Motor neuron (in vitro differentiated cells): Measurements from ENCODE around the gene RNU4-1. TPM values are rescaled to one million over a fixed set of nuclear protein-coding genes. Genes with fewer than 3 reads are reported as not detected.
"Not testable (repeated sequence)": the region's sequence is repeated elsewhere in the genome, so short reads cannot be mapped to it uniquely, and the experiment has no call there.

Experiments
- ATAC-seq, 8 experiments: fragments of 200-7000 bp; cut with Tn5 transposase; replicated peaks in 6 of 8; 2 replicates each; pipeline ENCODE4 v1.8.0; 2021; ENCODE audit warnings: mild to moderate bottlenecking in 8 of 8, moderate library complexity in 8 of 8
- H3K27ac ChIP-seq, 2 donors: fragments of 250-450 bp; sonication (Bioruptor Pico); 2 replicates each; pipeline ENCODE4 v1.9.0; 2021; ENCODE audit warnings: antibody characterized with exemption in 2 of 2, mild to moderate bottlenecking in 2 of 2, moderate library complexity in 1 of 2
- H3K4me1 ChIP-seq, 2 donors: fragments of 250-450 bp; sonication (Bioruptor Pico); replicated peaks in 1 of 2; 2 replicates each; pipeline ENCODE4 v1.6.1; 2021; ENCODE audit warnings: antibody characterized with exemption in 2 of 2, mild to moderate bottlenecking in 2 of 2, moderate library complexity in 1 of 2
- H3K4me3 ChIP-seq, 5 donors: fragments of 250-450 bp; sonication (Bioruptor Pico); 2 replicates each; pipeline ENCODE4 v1.9.0; 2021; ENCODE audit warnings: antibody characterized with exemption in 5 of 5, mild to moderate bottlenecking in 5 of 5, moderate library complexity in 4 of 5
- WGBS, 10 experiments: fragments of 450-650 bp; shearing (Covaris generic); methylation state at CpG; one replicate each; pipeline ENCODE4 v1.0.0; 2022; 5-methylcytosine and 5-hydroxymethylcytosine counted together
- in situ Hi-C, 9 experiments: fragments of 400-800 bp; cut with MboI; loops; one replicate each; pipeline ENCODE4 v1.15.0; 2021; ENCODE audit warnings: low sequenced_read_pairs in 9 of 9, low pct_unique_long_range_greater_than_20kb in 2 of 9; ENCODE audit not compliant: unreplicated experiment in 9 of 9
- total RNA-seq, 8 experiments: library from RNA; unstranded; fragments of 300-600 nt; gene quantifications; 2 replicates each; pipeline versions ENCODE4 v1.2.3 to v1.2.4, GENCODE V29; 2022

The RNU4-1 gene
- total RNA-seq, 8 experiments from 2014 or later = 7,837 to 22,494 (median 10,178) TPM

GRCh38 chr12:120249875-120250795, 42.9 kb downstream of the RNU4-1 start:
- peak in 4 of 8 experiments; percentile 15 to 47 (median 30) for ATAC-seq
- WGBS, 10 experiments = 72 to 100% (median 87%) methylated on average over 1 to 5 of the region's 8 CpGs; no CpG with 5 or more reads in 1 of the 10 experiments
- Histone ChIP-seq H3K27ac (no peak overlapping the region), H3K4me3 (no peak overlapping the region), H3K4me1 (peaks cover 4 to 13% of the 10 kb centered on the region in 2 donors)
- in situ Hi-C loops = no loop called here

- H3K27ac ChIP-seq = no peak overlapping the region
- 17 to 100% (median 85%) methylated on average over 1 to 3 of the region's 4 CpGs; no CpG with 5 or more reads in 2 of the 10 experiments for WGBS, 10 experiments
- no peak overlapping the region for H3K4me3 ChIP-seq
- in situ Hi-C loops = no loop called here
- no peak for ATAC-seq
- H3K4me1 ChIP-seq = peaks cover 9 to 18% of the 10 kb centered on the region in 2 donors
Observed at GRCh38 chr12:120249266-120249874, 43.7 kb downstream of the RNU4-1 start.

- peak in 2 of 8 experiments; percentile 25 to 53 for ATAC-seq
- WGBS, 10 experiments = 0 to 100% (median 84%) methylated on average over 2 to 6 of the region's 6 CpGs; no CpG with 5 or more reads in 2 of the 10 experiments
- in situ Hi-C loops = no loop called here
- Histone ChIP-seq H3K4me1 (peaks cover 16 to 21% of the 10 kb centered on the region in 2 donors), H3K27ac (no peak overlapping the region), H3K4me3 (no peak overlapping the region)
Observed at GRCh38 chr12:120247621-120248030, 45.4 kb downstream of the RNU4-1 start.

- H3K27ac ChIP-seq = no peak overlapping the region
- WGBS, 10 experiments = 20 to 100% (median 80%) methylated on average over 1 to 2 of the region's 3 CpGs; no CpG with 5 or more reads in 5 of the 10 experiments
- H3K4me3 ChIP-seq = no peak overlapping the region
- H3K4me1 ChIP-seq = peaks cover 20 to 26% of the 10 kb centered on the region in 2 donors
- in situ Hi-C loops = no loop called here
- no peak for ATAC-seq
Observed at GRCh38 chr12:120247183-120247582, 45.9 kb downstream of the RNU4-1 start.

GRCh38 chr12:120246705-120247104, 46.3 kb downstream of the RNU4-1 start:
- in situ Hi-C loops, H3K27ac ChIP-seq, H3K4me3 ChIP-seq, ATAC-seq: not testable (repeated sequence)
- H3K4me1 ChIP-seq = peaks cover 23 to 31% of the 10 kb centered on the region in 2 donors
- WGBS, 10 experiments = 38 to 100% (median 80%) methylated on average over 2 to 5 of the region's 5 CpGs

Other genes with a start within 250 kb of the RNU4-1 start
- gene RAB35, start 176.5 kb downstream of the RNU4-1 start, total RNA-seq = 10 to 100 TPM; 21.8 to 33.2 (median 25.7) TPM
- gene GCN1, start 98.5 kb downstream of the RNU4-1 start, total RNA-seq = 100 to 1,000 TPM in 2 of 8 experiments, 10 to 100 TPM in 6; 31.8 to 153 (median 47.1) TPM
- 1,000 to 10,000 TPM; 1,784 to 3,646 (median 2,895) TPM for gene RPLP0, start 92.1 kb downstream of the RNU4-1 start, total RNA-seq
- gene PXN, start 27.5 kb downstream of the RNU4-1 start, total RNA-seq = 10 to 100 TPM; 10.1 to 52.6 (median 23.8) TPM
- over 10,000 TPM; 15,371 to 42,996 (median 23,008) TPM for gene RNU4-2, start 1.3 kb downstream of the RNU4-1 start, total RNA-seq
- 1 to 10 TPM; 1.7 to 6.6 (median 2.8) TPM for gene SIRT4, start 9.1 kb upstream of the RNU4-1 start, total RNA-seq
- under 1 TPM in 3 of 8 experiments, not detected in 5; 0.38 to 0.78 (median 0.60) TPM for gene PLA2G1B, start 34.5 kb upstream of the RNU4-1 start, total RNA-seq
- 10 to 100 TPM in 5 of 8 experiments, 1 to 10 TPM in 1, under 1 TPM in 2; 0.10 to 81.7 (median 27.3) TPM for gene MSI1, start 75.9 kb upstream of the RNU4-1 start, total RNA-seq
- gene COX6A1, start 144.9 kb upstream of the RNU4-1 start, total RNA-seq = 100 to 1,000 TPM; 604 to 967 (median 671) TPM
- gene TRIAP1, start 153.1 kb upstream of the RNU4-1 start, total RNA-seq = 10 to 100 TPM; 25.0 to 90.0 (median 41.5) TPM
- 10 to 100 TPM; 20.4 to 38.8 (median 24.5) TPM for gene GATC, start 153.2 kb upstream of the RNU4-1 start, total RNA-seq
- 100 to 1,000 TPM in 7 of 8 experiments, 10 to 100 TPM in 1; 98.3 to 197 (median 118) TPM for gene SRSF9, start 176.5 kb upstream of the RNU4-1 start, total RNA-seq
- gene DYNLL1, start 202.9 kb upstream of the RNU4-1 start, total RNA-seq = 100 to 1,000 TPM; 155 to 622 (median 349) TPM
- gene COQ5, start 235.9 kb upstream of the RNU4-1 start, total RNA-seq = 10 to 100 TPM; 36.4 to 70.7 (median 49.8) TPM
- gene RNF10, start 241.1 kb upstream of the RNU4-1 start, total RNA-seq = 100 to 1,000 TPM in 3 of 8 experiments, 10 to 100 TPM in 5; 69.1 to 207 (median 90.5) TPM